Stomach (tissue), 9 donors: Measurements from ENCODE around the gene SYT7. TPM values are rescaled to one million over a fixed set of nuclear protein-coding genes. Genes with fewer than 3 reads are reported as not detected.
A peak's percentile ranks its signal among the peaks of the same experiment; 100 is the strongest.

Source experiments
- DNase-seq, 2 donors: peaks; one replicate each; pipeline versions ENCODE4 v3.0.0 to v3.0.0-alpha.2; 2013 to 2019
- H3K27ac ChIP-seq, 5 donors: fragments of 200-600 bp in 4 of 5; sonication (generic) in 4 of 5; one replicate each; pipeline ENCODE4 v1.5.1; 2013 to 2019; ENCODE audit warnings: mild to moderate bottlenecking in 1 of 5, moderate library complexity in 1 of 5
- H3K27me3 ChIP-seq, 3 donors: fragments of 200-600 bp; sonication (generic); one replicate each; pipeline ENCODE4 v1.5.1; 2017 to 2019; ENCODE audit warnings: mixed run types in 1 of 3
- H3K36me3 ChIP-seq, 4 donors: fragments of 200-600 bp; sonication (generic); 1 replicate in 3 of 4; 2 replicates in 1 of 4; pipeline ENCODE4 v1.5.1; 2016 to 2019
- H3K4me1 ChIP-seq, 4 donors: fragments of 200-600 bp; sonication (generic); one replicate each; pipeline ENCODE4 v1.5.1; 2016 to 2019
- H3K4me3 ChIP-seq, 4 donors: fragments of 200-600 bp; sonication (generic) in 3 of 4; one replicate each; pipeline ENCODE4 v1.5.1; 2016 to 2019; ENCODE audit warnings: mild to moderate bottlenecking in 1 of 4
- H3K9me3 ChIP-seq, 4 donors: fragments of 200-600 bp; sonication (generic); one replicate each; pipeline ENCODE4 v1.5.1; 2016 to 2019
- CTCF ChIP-seq, 7 experiments: fragments of 450-650 bp in 4 of 7; fragments of 200-600 bp in 3 of 7; sonication (generic) in 3 of 7; IDR thresholded peaks; one replicate each; pipeline ENCODE4 v1.5.1; 2016 to 2019; ENCODE audit warnings: antibody characterized with exemption in 7 of 7, control low read depth in 2 of 7, mild to moderate bottlenecking in 1 of 7
- EP300 ChIP-seq: sonication (generic); formaldehyde crosslinking; IDR thresholded peaks from one replicate; pipeline ENCODE4 v1.6.1; 2017; ENCODE audit warnings: antibody characterized with exemption
- POLR2A ChIP-seq, 4 donors: fragments of 450-650 bp; IDR thresholded peaks; one replicate each; pipeline ENCODE4 v1.6.1; 2016; ENCODE audit warnings: antibody characterized with exemption in 4 of 4, control low read depth in 2 of 4, mild to moderate bottlenecking in 1 of 4, moderate library complexity in 1 of 4
- POLR2AphosphoS5 ChIP-seq, 3 donors: sonication (generic); formaldehyde crosslinking; IDR thresholded peaks; one replicate each; pipeline ENCODE4 v1.6.1; 2016; ENCODE audit warnings: antibody characterized with exemption in 3 of 3
- WGBS, 5 donors: extraction: QIAGEN DNeasy Blood & Tissue Kit in 3 of 5; methylation state at CpG; one replicate each; pipeline versions ENCODE4 v1.1.5 to v1.1.7; 2013 to 2018; 5-methylcytosine and 5-hydroxymethylcytosine counted together
- intact Hi-C: fragments of 100-400 bp; cut with DNase I; formaldehyde crosslinking; loops from one replicate; pipeline ENCODE4 v1.15.1; 2023; ENCODE audit warnings: low total_unique reads
- polyA plus RNA-seq, 3 donors: library from polyadenylated mRNA; stranded (reverse); fragments of 200-250 nt; gene quantifications; one replicate each; pipeline ENCODE4 v1.2.3, GENCODE V29; 2013
- total RNA-seq, 5 donors: library from RNA; depleted of rRNA; stranded (reverse); fragments of >200 nt; gene quantifications; one replicate each; pipeline versions ENCODE4 v1.1.0 to v1.2.3, GENCODE V29; 2014 to 2016
- donor health status: healthy with polysubstance abuse.
- donor health status: Bipolar disorder and iron deficiency.
- donor health status: healthy.

SYT7 gene
- total and polyA plus RNA-seq, 8 donors: 0.92 to 8.4 (median 1.4) TPM; not detected in 1

GRCh38 chr11:61509043-61510029 is 71.5 kb downstream of the SYT7 start:
- TF ChIP-seq EP300 (no peak), POLR2A (IDR thresholded peaks at IDR 0.05) (no peak), CTCF (IDR thresholded peaks at IDR 0.05) (peak in 5 of 7 experiments; percentile 33 to 71 (median 47)), POLR2AphosphoS5 (IDR thresholded peaks at IDR 0.05) (peak in 1 of 3 donors; percentile 64)
- no peaks in the 10 kb centered on the region for H3K36me3 ChIP-seq
- 1 to 11% (median 6%) methylated on average over 31 to 117 of the region's 117 CpGs for WGBS, 5 donors
- DNase-seq: peak; percentile 77 to 96
- H3K9me3 ChIP-seq: no peaks in the 10 kb centered on the region
- intact Hi-C loops: no loop called here
- H3K4me3 ChIP-seq: peak overlapping the region; percentile 32 to 46 (median 36)
- peaks cover 18 to 39% (median 22%) of the 10 kb centered on the region in 4 donors for H3K4me1 ChIP-seq
- peaks cover 2 to 94% (median 54%) of the 10 kb centered on the region in 3 donors for H3K27me3 ChIP-seq
- H3K27ac ChIP-seq: peak overlapping the region; percentile 9 to 81 (median 49)

DNA sequence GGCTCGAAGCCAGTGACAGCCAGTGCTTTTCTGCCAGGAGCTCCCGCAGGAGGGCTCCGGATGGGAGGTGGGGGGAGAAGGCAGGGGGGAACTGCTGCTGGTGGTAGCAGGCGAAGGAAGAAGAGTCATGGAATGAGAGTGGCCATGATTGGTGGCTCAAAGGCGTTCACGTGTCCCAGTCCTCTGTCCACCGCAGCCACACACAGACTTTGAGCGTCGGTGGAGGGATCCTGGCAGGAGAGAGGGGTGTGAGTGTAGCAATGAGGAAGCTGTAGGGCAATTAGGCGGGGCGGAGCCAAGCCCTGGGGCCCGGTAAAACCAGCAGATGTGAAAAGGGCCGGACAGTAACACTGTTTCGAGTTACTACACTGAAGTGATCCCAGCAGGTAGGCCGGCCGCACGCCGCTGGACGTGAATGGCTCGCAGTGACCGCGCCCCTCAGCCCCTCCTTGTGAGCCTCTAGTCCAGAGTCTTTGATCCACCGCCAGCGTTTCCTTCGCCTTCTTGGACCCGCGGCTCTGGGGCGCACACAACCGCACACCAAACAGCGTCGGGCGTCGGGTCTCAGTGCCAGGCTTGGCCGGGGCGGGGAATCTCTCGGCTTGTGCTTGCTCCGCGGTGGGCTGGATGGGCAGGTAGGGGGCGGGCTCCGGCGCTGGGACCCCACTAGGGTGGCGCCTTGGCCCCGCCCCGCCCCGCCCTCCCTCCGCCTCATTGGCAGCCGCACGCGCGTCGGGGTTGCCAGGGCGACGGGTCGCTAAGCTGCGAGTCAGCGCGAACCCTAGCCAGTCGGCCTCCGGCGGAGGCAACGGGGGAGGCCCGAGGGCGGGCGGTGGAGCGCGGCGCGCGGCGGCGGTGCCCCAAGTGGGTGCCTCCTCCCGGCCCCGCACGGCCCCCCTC is 72.7 kb downstream of the SYT7 start, which contains the start of gene LRRC10B:
Gene LRRC10B, plus strand, starts transcription at position 788 of the 900 bp plus-strand sequence. CDS start 250 bp downstream, outside the sequence.
- intact Hi-C loops: no loop called here
- TF ChIP-seq EP300 (no peak), POLR2A (IDR thresholded peaks at IDR 0.05) (no peak), CTCF (IDR thresholded peaks at IDR 0.05) (no peak), POLR2AphosphoS5 (IDR thresholded peaks at IDR 0.05) (no peak)
- Histone ChIP-seq H3K36me3 (no peaks in the 10 kb centered on the region), H3K4me3 (peak within 1 kb of the TSS; percentile 32 to 46 (median 36)), H3K4me1 (peaks cover 18 to 38% (median 22%) of the 10 kb centered on the region in 4 donors), H3K27me3 (peaks cover 2 to 85% (median 54%) of the 10 kb centered on the region in 3 donors), H3K9me3 (no peaks in the 10 kb centered on the region), H3K27ac (peak within 1 kb of the TSS; percentile 9 to 81 (median 49))
- 1 to 8% (median 3%) methylated on average over 34 to 74 of the region's 74 CpGs for WGBS, 5 donors
- DNase-seq: peak in 1 of 2 donors; percentile 87

DNA sequence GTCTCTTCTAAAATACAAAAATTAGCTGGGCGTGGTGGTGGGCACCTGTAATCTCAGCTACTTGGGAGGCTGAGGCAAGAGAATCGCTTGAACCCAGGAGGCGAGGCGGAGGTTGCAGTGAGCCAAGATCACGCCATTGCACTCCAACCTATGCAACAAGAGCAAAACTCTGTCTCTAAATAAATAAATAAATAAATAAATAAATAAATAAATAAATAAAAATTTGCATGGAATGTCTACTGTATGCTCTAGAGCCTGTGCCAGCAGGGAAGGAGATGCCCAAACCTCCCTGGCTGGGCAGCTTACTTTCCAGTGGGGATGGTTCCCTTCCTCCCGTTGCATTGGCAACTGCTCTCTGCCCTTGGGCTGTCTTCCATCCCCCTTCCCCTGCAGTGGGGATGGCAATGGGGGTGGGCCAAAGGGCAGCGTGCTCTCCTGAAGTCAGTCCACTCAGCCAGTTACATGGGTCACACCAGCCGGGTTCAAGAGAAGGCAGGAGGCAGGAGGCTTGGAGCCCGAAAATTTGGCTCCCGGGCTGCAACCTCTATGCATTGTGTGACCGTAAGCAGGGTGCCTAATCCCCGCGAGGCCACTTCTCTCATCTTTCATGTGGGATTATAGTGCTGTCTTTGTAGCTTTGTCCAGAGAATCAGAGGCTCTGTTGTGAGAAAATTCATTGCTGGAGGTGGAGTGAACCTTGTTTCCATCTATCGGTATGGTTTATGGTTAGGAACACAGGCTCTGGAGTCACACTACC is 73.7 kb downstream of the SYT7 start:
- H3K4me1 ChIP-seq: peaks cover 18 to 35% (median 22%) of the 10 kb centered on the region in 4 donors
- no peak overlapping the region for H3K4me3 ChIP-seq
- intact Hi-C loops: no loop called here
- H3K9me3 ChIP-seq: no peaks in the 10 kb centered on the region
- 64 to 78% (median 67%) methylated on average over 14 of the region's 14 CpGs for WGBS, 5 donors
- peaks cover 2 to 75% (median 54%) of the 10 kb centered on the region in 3 donors for H3K27me3 ChIP-seq
- DNase-seq: no peak
- peak overlapping the region in 1 of 5 donors; percentile 81 for H3K27ac ChIP-seq
- no peak for TF ChIP-seq POLR2AphosphoS5 (IDR thresholded peaks at IDR 0.05)
- TF ChIP-seq EP300: no peak
- TF ChIP-seq POLR2A (IDR thresholded peaks at IDR 0.05): no peak
- no peak for TF ChIP-seq CTCF (IDR thresholded peaks at IDR 0.05)
- H3K36me3 ChIP-seq: no peaks in the 10 kb centered on the region
